Stimulated activated CD4-positive, alpha-beta T cell treated with anti-CD3 and anti-CD28 coated beads, Interleukin-4, amount 100 ng/mL, for 4 hours (primary cell): ENCODE results near the gene GPA33.
A peak's percentile ranks its signal among the peaks of the same experiment; 100 is the strongest.

Experiments
- DNase-seq, 2 experiments: peaks; one replicate each; pipeline ENCODE4 v3.0.0-alpha.2; 2020

GPA33 gene

GRCh38 chr1:167090314-167090942, at the start of gene GPA33:
Gene GPA33 (minus strand): TSS chr1:167090377. CDS start chr1:167090287, 90 bp downstream.
- DNase-seq: no peak

- DNase-seq: no peak
Measured at GRCh38 chr1:167138703-167139102, 48.5 kb upstream of the GPA33 start.

GRCh38 chr1:167137793-167138510, 47.8 kb upstream of the GPA33 start:
- no peak for DNase-seq

GRCh38 chr1:167137332-167137781, 47.2 kb upstream of the GPA33 start:
- no peak for DNase-seq

- DNase-seq: no peak
Measured at GRCh38 chr1:167136806-167137205, 46.6 kb upstream of the GPA33 start.

GRCh38 chr1:167136191-167136614, 46.0 kb upstream of the GPA33 start:
- DNase-seq: no peak

- DNase-seq: no peak
Measured at GRCh38 chr1:167135281-167135840, 45.2 kb upstream of the GPA33 start.

GRCh38 chr1:167132301-167133010, 42.3 kb upstream of the GPA33 start:
- no peak for DNase-seq

- no peak for DNase-seq
Measured at GRCh38 chr1:167130829-167131510, 40.8 kb upstream of the GPA33 start.

- DNase-seq: no peak
Measured at GRCh38 chr1:167128261-167129227, 38.4 kb upstream of the GPA33 start.

- DNase-seq: no peak
Measured at GRCh38 chr1:167127661-167128060, 37.5 kb upstream of the GPA33 start.

- DNase-seq: no peak
Measured at GRCh38 chr1:167127236-167127635, 37.1 kb upstream of the GPA33 start.

- no peak for DNase-seq
Measured at GRCh38 chr1:167126811-167127210, 36.6 kb upstream of the GPA33 start.

GRCh38 chr1:167126317-167126716, 36.1 kb upstream of the GPA33 start:
- no peak for DNase-seq

GRCh38 chr1:167122568-167122967, 32.4 kb upstream of the GPA33 start:
- no peak for DNase-seq

GRCh38 chr1:167122121-167122480, 31.9 kb upstream of the GPA33 start:
- no peak for DNase-seq

- peak; percentile 16 to 27 for DNase-seq
Measured at GRCh38 chr1:167121375-167122120, 31.4 kb upstream of the GPA33 start.

- no peak for DNase-seq
Measured at GRCh38 chr1:167120899-167121298, 30.7 kb upstream of the GPA33 start.

- no peak for DNase-seq
Measured at GRCh38 chr1:167119696-167120095, 29.5 kb upstream of the GPA33 start.

GRCh38 chr1:167118188-167118587, 28.0 kb upstream of the GPA33 start:
- DNase-seq: no peak

GRCh38 chr1:167117225-167117624, 27.0 kb upstream of the GPA33 start:
- no peak for DNase-seq
